ENCODE measurements around the gene ADM2.

DNA sequence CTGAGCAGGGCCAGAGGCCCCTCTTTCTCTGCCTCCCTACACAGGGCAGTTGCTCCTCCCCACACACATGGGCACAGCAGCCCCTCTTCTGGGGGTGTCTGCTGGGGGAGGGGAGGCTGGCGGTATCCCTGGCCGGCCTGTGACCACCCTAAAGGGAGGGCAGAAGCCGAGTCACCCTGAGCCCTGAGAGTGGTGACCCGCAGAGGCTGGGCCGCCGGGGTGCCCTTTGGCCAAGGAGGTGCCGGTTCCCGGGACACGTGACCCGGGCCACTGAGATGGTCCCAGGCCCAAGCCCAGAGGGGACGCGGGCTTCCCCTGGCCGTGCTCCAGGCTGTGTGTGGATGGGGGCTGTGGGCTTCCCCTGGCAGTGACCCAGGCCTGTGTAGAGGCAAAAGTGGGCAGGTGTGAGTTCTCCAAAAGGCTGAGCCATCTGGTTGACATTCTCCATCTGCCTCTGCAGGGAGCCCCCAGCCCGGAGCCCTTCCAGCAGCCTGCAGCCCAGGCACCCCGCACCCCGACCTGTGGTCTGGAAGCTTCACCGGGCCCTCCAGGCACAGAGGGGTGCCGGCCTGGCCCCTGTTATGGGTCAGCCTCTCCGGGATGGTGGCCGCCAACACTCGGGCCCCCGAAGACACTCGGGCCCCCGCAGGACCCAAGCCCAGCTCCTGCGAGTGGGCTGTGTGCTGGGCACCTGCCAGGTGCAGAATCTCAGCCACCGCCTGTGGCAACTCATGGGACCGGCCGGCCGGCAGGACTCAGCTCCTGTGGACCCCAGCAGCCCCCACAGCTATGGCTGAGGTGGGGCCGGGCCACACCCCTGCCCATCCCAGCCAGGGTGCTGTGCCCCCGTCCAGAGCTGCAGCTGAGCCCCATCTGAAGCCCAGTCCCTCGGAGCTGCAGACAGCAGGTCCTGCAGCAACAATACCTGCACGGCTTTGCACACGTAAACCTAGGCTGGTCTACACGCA, 1.0 kb downstream of the ADM2 start:
- TF ChIP-seq ZFP30 (CRISPR knock-in tag; IDR thresholded peaks at IDR 0.05) (no peak), ISL1 (CRISPR knock-in tag; IDR thresholded peaks at IDR 0.05) (no peak), TOX (CRISPR knock-in tag; IDR thresholded peaks at IDR 0.05; ENCODE audit: borderline replicate concordance) (no peak), CSDC2 (CRISPR knock-in tag; IDR thresholded peaks at IDR 0.05) (no peak), ZC3H10 (CRISPR knock-in tag; IDR thresholded peaks at IDR 0.05) (no peak)
- TF ChIP-seq, protein P1, sequence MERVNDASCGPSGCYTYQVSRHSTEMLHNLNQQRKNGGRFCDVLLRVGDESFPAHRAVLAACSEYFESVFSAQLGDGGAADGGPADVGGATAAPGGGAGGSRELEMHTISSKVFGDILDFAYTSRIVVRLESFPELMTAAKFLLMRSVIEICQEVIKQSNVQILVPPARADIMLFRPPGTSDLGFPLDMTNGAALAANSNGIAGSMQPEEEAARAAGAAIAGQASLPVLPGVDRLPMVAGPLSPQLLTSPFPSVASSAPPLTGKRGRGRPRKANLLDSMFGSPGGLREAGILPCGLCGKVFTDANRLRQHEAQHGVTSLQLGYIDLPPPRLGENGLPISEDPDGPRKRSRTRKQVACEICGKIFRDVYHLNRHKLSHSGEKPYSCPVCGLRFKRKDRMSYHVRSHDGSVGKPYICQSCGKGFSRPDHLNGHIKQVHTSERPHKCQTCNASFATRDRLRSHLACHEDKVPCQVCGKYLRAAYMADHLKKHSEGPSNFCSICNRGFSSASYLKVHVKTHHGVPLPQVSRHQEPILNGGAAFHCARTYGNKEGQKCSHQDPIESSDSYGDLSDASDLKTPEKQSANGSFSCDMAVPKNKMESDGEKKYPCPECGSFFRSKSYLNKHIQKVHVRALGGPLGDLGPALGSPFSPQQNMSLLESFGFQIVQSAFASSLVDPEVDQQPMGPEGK (CRISPR knock-in tag; IDR thresholded peaks at IDR 0.05; ENCODE audit: borderline replicate concordance) = no peak

Data from SK-N-SH treated with all-trans-retinoic acid at 6 μM for 48 hours (cell line).